Mesenchymal stem cell (in vitro differentiated cells and primary cell): Measurements from ENCODE around the gene OMA1. TPM values are rescaled to one million over a fixed set of nuclear protein-coding genes. Genes with fewer than 3 reads are reported as not detected.

Experiments used
- DNase-seq: peaks from one replicate; pipeline ENCODE4 v3.0.0-alpha.2; 2013
- H2AFZ ChIP-seq: one replicate; pipeline ENCODE4 v1.6.1; 2013; ENCODE audit warnings: low read depth, mild to moderate bottlenecking, control low read depth, inconsistent platforms, low read length, moderate library complexity
- H2AK5ac ChIP-seq: 2 replicates; pipeline ENCODE4 v1.6.1; 2013; ENCODE audit warnings: low read length, moderate library complexity, mild to moderate bottlenecking, inconsistent platforms; ENCODE audit not compliant: severe bottlenecking
- H2BK120ac ChIP-seq: one replicate; pipeline ENCODE4 v1.6.1; 2013; ENCODE audit warnings: low read depth, mild to moderate bottlenecking, inconsistent platforms, low read length, moderate library complexity
- H2BK12ac ChIP-seq, 2 experiments: one replicate each; pipeline ENCODE4 v1.6.1; 2013; ENCODE audit warnings: inconsistent platforms in 2 of 2, low read length in 2 of 2, mild to moderate bottlenecking in 2 of 2, moderate library complexity in 2 of 2, control low read depth in 1 of 2
- H2BK15ac ChIP-seq: one replicate; pipeline ENCODE4 v1.6.1; 2013; ENCODE audit warnings: mild to moderate bottlenecking, low read depth, inconsistent platforms; ENCODE audit not compliant: poor library complexity, severe bottlenecking
- H2BK5ac ChIP-seq: 2 replicates; pipeline ENCODE4 v1.6.1; 2013; ENCODE audit warnings: low read depth, mild to moderate bottlenecking, low read length, control low read depth, inconsistent platforms; ENCODE audit not compliant: poor library complexity, severe bottlenecking
- H3K14ac ChIP-seq, 2 experiments: one replicate each; pipeline ENCODE4 v1.6.1; 2013; ENCODE audit warnings: inconsistent platforms in 2 of 2, low read length in 2 of 2, control low read depth in 1 of 2, mild to moderate bottlenecking in 1 of 2, moderate library complexity in 1 of 2
- H3K18ac ChIP-seq, 2 experiments: one replicate each; pipeline ENCODE4 v1.6.1; 2013; ENCODE audit warnings: inconsistent platforms in 2 of 2, low read length in 2 of 2, control low read depth in 1 of 2, low read depth in 1 of 2, mild to moderate bottlenecking in 1 of 2
- H3K23ac ChIP-seq, 2 experiments: one replicate each; pipeline ENCODE4 v1.6.1; 2013; ENCODE audit warnings: inconsistent platforms in 2 of 2, low read length in 2 of 2, mild to moderate bottlenecking in 2 of 2, moderate library complexity in 2 of 2, control low read depth in 1 of 2
- H3K27ac ChIP-seq: 2 replicates; pipeline ENCODE4 v1.5.1; 2013; ENCODE audit warnings: mild to moderate bottlenecking, moderate library complexity, low read length, control low read depth, inconsistent platforms; ENCODE audit not compliant: poor library complexity, severe bottlenecking
- H3K27me3 ChIP-seq, 2 experiments: 2 replicates each; pipeline versions ENCODE4 v1.6.1 to v1.7.0; 2013; ENCODE audit warnings: low read length in 2 of 2, mild to moderate bottlenecking in 2 of 2, moderate library complexity in 2 of 2, control low read depth in 1 of 2, inconsistent platforms in 1 of 2; ENCODE audit not compliant: control insufficient read depth in 1 of 2, insufficient read depth in 1 of 2
- H3K36me3 ChIP-seq, 2 experiments: 2 replicates each; pipeline versions ENCODE4 v1.6.1 to v1.7.0; 2013; ENCODE audit warnings: low read length in 2 of 2, control low read depth in 1 of 2, inconsistent platforms in 1 of 2, low read depth in 1 of 2, mild to moderate bottlenecking in 1 of 2; ENCODE audit not compliant: insufficient read depth in 2 of 2, control insufficient read depth in 1 of 2
- H3K4ac ChIP-seq, 2 experiments: one replicate each; pipeline ENCODE4 v1.6.1; 2013; ENCODE audit warnings: inconsistent platforms in 2 of 2, low read length in 2 of 2, mild to moderate bottlenecking in 2 of 2, moderate library complexity in 2 of 2, control low read depth in 1 of 2, low read depth in 1 of 2
- H3K4me1 ChIP-seq: 2 replicates; pipeline ENCODE4 v1.6.1; 2013; ENCODE audit warnings: low read depth, low read length, control low read depth; ENCODE audit not compliant: control insufficient read depth, insufficient read depth
- H3K4me2 ChIP-seq: 2 replicates; pipeline ENCODE4 v1.6.1; 2013; ENCODE audit warnings: low read length, mild to moderate bottlenecking, inconsistent platforms; ENCODE audit not compliant: poor library complexity, severe bottlenecking
- H3K4me3 ChIP-seq, 2 experiments: 2 replicates each; pipeline versions ENCODE4 v1.5.1 to v1.7.0; 2013; ENCODE audit warnings: low read length in 2 of 2, mild to moderate bottlenecking in 2 of 2, control low read depth in 1 of 2, low read depth in 1 of 2; ENCODE audit not compliant: insufficient read depth in 1 of 2
- H3K79me1 ChIP-seq: replicated peaks from 2 replicates; pipeline ENCODE4 v1.6.1; 2013; ENCODE audit warnings: mild to moderate bottlenecking, control low read depth, low read length, inconsistent platforms; ENCODE audit not compliant: poor library complexity, severe bottlenecking
- H3K9ac ChIP-seq: 2 replicates; pipeline ENCODE4 v1.7.0; 2013; ENCODE audit warnings: mild to moderate bottlenecking, low read length, moderate library complexity
- H3K9me3 ChIP-seq: 2 replicates; pipeline ENCODE4 v1.7.0; 2013; ENCODE audit warnings: mild to moderate bottlenecking, low read length; ENCODE audit not compliant: control insufficient read depth
- H4K8ac ChIP-seq: one replicate; pipeline ENCODE4 v1.6.1; 2013; ENCODE audit warnings: inconsistent platforms, mild to moderate bottlenecking, low read length, moderate library complexity
- H4K91ac ChIP-seq: one replicate; pipeline ENCODE4 v1.6.1; 2013; ENCODE audit warnings: mild to moderate bottlenecking, low read length, inconsistent platforms
- WGBS: methylation state at CpG from one replicate; pipeline ENCODE4 v1.1.7; 2013; ENCODE audit warnings: mixed read lengths; 5-methylcytosine and 5-hydroxymethylcytosine counted together
- polyA plus RNA-seq, 2 experiments: library from polyadenylated mRNA; stranded (reverse); fragments of 200-250 nt; gene quantifications; one replicate each; pipeline ENCODE4 v1.2.3, GENCODE V29; 2013

The OMA1 gene
- polyA plus RNA-seq (2013, experiment 1 of 2): 6.1 TPM
- 6.3 TPM for polyA plus RNA-seq (2013, experiment 2 of 2)

DNA sequence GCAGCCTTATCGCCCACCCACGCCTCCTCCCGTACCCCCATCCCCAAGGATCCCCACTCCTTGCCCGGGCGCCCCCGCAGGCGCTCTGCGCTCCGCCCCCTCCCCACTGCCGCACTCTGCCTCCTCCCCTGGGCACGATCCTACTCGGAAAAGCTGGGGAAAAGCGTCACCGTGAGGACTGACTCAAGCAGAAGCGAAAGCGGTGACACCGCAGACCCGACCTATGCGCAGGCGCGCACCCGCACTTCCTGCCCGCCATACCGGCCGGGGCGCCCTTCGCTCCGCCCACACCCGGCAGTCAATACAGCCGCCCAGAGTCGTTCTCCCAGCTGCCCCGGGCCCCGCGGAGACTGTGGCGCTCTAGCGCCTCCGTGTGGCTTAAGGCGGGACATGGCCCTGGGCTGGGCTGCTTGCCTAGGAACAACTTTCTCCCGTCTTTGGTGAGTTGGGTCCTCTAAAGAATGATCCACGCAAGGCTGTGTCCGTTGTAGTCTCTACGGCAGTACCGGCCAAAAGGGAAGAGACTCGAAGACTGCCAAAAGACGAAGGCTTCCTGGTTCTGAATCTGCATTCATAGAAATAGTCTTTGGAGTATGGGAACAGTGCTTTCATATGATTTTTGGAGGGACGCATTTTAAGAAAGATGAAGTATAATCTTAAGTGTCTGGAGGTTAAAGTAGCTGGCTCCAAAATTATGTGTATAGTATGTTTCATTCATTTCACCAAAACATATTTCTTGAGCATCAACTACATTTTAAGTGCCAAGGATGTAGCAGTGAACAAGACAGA, at the start of gene OMA1:
Gene OMA1, minus strand, starts transcription at position 207 of the 789 bp plus-strand sequence. CDS start 7,432 bp downstream, outside the sequence.
- Histone ChIP-seq H3K9ac (peak within 1 kb of the TSS; percentile 93), H2BK15ac (peak within 1 kb of the TSS; percentile 92), H4K8ac (peak within 1 kb of the TSS; percentile 85), H3K27me3 (no peaks in the 10 kb centered on the region), H3K14ac (no peak within 1 kb of the TSS), H3K27ac (peak within 1 kb of the TSS; percentile 87), H2BK120ac (peak within 1 kb of the TSS; percentile 94), H2BK12ac (no peak within 1 kb of the TSS), H3K4ac (peak within 1 kb of the TSS; percentile 17 to 71), H3K4me1 (peaks cover 7% of the 10 kb centered on the region), H3K18ac (peak within 1 kb of the TSS; percentile 79 to 95), H2AK5ac (peak within 1 kb of the TSS; percentile 69), H3K4me3 (peak within 1 kb of the TSS; percentile 79 to 81), H2BK5ac (peak within 1 kb of the TSS; percentile 61), H3K79me1 (peaks cover 8% of the 10 kb centered on the region), H4K91ac (peak within 1 kb of the TSS; percentile 95), H2AFZ (no peak within 1 kb of the TSS), H3K23ac (no peak within 1 kb of the TSS), H3K9me3 (no peaks in the 10 kb centered on the region), H3K36me3 (no peaks in the 10 kb centered on the region), H3K4me2 (peak within 1 kb of the TSS; percentile 86)
- DNase-seq: peak; percentile 97
- 2% methylated on average over 42 of the region's 46 CpGs for WGBS

GRCh38 chr1:58594546-58594945, 48.0 kb upstream of the OMA1 start:
- peaks cover 16% of the 10 kb centered on the region for H3K4me1 ChIP-seq
- no peak overlapping the region for H3K23ac ChIP-seq
- H2AFZ ChIP-seq: no peak overlapping the region
- H3K4me3 ChIP-seq: no peak overlapping the region
- no peak overlapping the region for H3K4ac ChIP-seq
- no peaks in the 10 kb centered on the region for H3K27me3 ChIP-seq
- H2BK12ac ChIP-seq: no peak overlapping the region
- no peak overlapping the region for H4K91ac ChIP-seq
- no peak overlapping the region for H3K18ac ChIP-seq
- H3K9ac ChIP-seq: no peak overlapping the region
- no peak overlapping the region for H3K14ac ChIP-seq
- H2BK120ac ChIP-seq: no peak overlapping the region
- H2BK15ac ChIP-seq: no peak overlapping the region
- H3K9me3 ChIP-seq: no peaks in the 10 kb centered on the region
- H2AK5ac ChIP-seq: peak overlapping the region; percentile 96
- 58% methylated on average over 1 of the region's 1 CpG for WGBS
- no peak overlapping the region for H4K8ac ChIP-seq
- H2BK5ac ChIP-seq: no peak overlapping the region
- DNase-seq: no peak
- H3K4me2 ChIP-seq: no peak overlapping the region
- no peaks in the 10 kb centered on the region for H3K79me1 ChIP-seq
- H3K27ac ChIP-seq: no peak overlapping the region
- no peaks in the 10 kb centered on the region for H3K36me3 ChIP-seq

DNA sequence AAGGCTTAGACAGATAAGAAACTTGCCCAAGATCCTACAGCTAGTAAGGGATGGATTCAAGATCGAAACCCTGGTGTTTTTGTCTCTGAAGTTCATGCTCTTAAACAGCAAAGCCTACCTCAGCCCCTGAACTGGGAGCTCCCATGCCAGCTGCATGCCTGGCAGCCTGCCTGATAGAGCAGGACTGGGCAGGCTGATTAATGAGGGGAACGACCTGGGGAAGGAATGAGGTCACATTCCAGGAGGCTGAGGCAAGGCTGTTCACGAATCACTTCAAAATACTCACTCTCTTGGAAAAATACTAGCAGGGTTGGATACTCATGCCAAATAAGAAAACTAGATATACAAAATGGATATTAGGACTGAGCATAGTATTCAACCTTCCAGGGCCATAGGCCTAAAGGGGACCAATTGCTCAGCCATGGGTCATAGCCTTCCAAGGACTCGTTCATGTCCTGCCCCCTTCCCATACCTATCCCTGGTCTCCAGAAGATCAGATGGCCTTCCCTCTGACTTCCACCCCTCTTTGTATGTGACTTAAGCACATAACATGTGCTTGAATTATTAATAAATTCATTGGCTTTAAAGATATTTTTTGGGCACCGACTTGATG, 46.1 kb upstream of the OMA1 start:
- H3K9ac ChIP-seq: no peak overlapping the region
- H2AFZ ChIP-seq: no peak overlapping the region
- H3K36me3 ChIP-seq: no peaks in the 10 kb centered on the region
- H3K18ac ChIP-seq: peak overlapping the region in 1 of 2 experiments; percentile 76
- no peak overlapping the region for H3K4ac ChIP-seq
- no peak overlapping the region for H2BK120ac ChIP-seq
- peak; percentile 71 for DNase-seq
- H2BK15ac ChIP-seq: no peak overlapping the region
- no peaks in the 10 kb centered on the region for H3K79me1 ChIP-seq
- peak overlapping the region; percentile 97 for H3K27ac ChIP-seq
- H3K14ac ChIP-seq: no peak overlapping the region
- H3K23ac ChIP-seq: no peak overlapping the region
- H3K4me3 ChIP-seq: peak overlapping the region in 1 of 2 experiments; percentile 5
- no peaks in the 10 kb centered on the region for H3K27me3 ChIP-seq
- H2BK5ac ChIP-seq: peak overlapping the region; percentile 68
- H3K4me1 ChIP-seq: peaks cover 16% of the 10 kb centered on the region
- no peak overlapping the region for H3K4me2 ChIP-seq
- 91% methylated on average over 3 of the region's 5 CpGs for WGBS
- H4K8ac ChIP-seq: no peak overlapping the region
- H2AK5ac ChIP-seq: peak overlapping the region; percentile 74
- peak overlapping the region in 1 of 2 experiments; percentile 67 for H2BK12ac ChIP-seq
- H3K9me3 ChIP-seq: no peaks in the 10 kb centered on the region
- no peak overlapping the region for H4K91ac ChIP-seq

DNA sequence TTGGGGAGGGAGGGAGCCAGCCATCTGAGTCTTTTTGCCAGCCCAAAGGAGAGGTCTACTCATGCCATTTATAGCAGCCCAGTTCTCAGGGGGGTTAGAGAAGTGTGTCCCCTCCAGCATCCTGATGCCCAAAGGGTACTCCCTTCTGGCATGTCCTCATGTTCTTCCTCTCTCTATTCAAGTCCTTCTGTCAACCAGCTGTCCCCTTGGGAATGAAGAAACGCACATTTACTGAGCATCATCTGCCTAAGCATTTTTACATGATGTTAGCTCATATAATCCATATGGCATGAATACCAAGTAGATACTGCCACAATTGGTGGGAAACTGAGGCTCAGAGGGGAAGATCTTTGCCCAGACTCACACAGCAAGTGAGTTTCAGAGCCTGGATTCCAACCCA, 45.3 kb upstream of the OMA1 start:
- H3K14ac ChIP-seq: no peak overlapping the region
- H3K9me3 ChIP-seq: no peaks in the 10 kb centered on the region
- H3K18ac ChIP-seq: no peak overlapping the region
- H3K23ac ChIP-seq: no peak overlapping the region
- H2BK15ac ChIP-seq: no peak overlapping the region
- H2AK5ac ChIP-seq: peak overlapping the region; percentile 94
- H3K4me3 ChIP-seq: no peak overlapping the region
- no peak overlapping the region for H2AFZ ChIP-seq
- H3K4me2 ChIP-seq: no peak overlapping the region
- peak overlapping the region; percentile 59 for H2BK5ac ChIP-seq
- no peak overlapping the region for H4K91ac ChIP-seq
- H3K36me3 ChIP-seq: no peaks in the 10 kb centered on the region
- H2BK120ac ChIP-seq: no peak overlapping the region
- H4K8ac ChIP-seq: no peak overlapping the region
- peaks cover 17% of the 10 kb centered on the region for H3K4me1 ChIP-seq
- H3K4ac ChIP-seq: peak overlapping the region in 1 of 2 experiments; percentile 24
- H3K27ac ChIP-seq: peak overlapping the region; percentile 97
- WGBS: 100% methylated on average over 1 of the region's 1 CpG
- H3K79me1 ChIP-seq: no peaks in the 10 kb centered on the region
- H2BK12ac ChIP-seq: peak overlapping the region in 1 of 2 experiments; percentile 68
- no peaks in the 10 kb centered on the region for H3K27me3 ChIP-seq
- DNase-seq: no peak
- H3K9ac ChIP-seq: no peak overlapping the region
